Measurements from ENCODE around the gene SAPCD1.

GRCh38 chr6:31792090-31792374, 29.6 kb downstream of the SAPCD1 start:
- TF ChIP-seq ZNF274 (IDR thresholded peaks at IDR 0.05; ENCODE audit: low read depth, low read length), result no peak
- TF ChIP-seq SUZ12 (IDR thresholded peaks at IDR 0.05; ENCODE audit: extremely low read depth, insufficient read depth, insufficient read length), result no peak
- TF ChIP-seq YY1 (IDR thresholded peaks at IDR 0.05; ENCODE audit: insufficient read depth, insufficient read length), result no peak

All from NT2/D1 (cell line).